NCI-H748 (cell line): ENCODE data around the gene ETV3.
A peak's percentile ranks its signal among the peaks of the same experiment; 100 is the strongest.
"Not testable (repeated sequence)": the region's sequence is repeated elsewhere in the genome, so short reads cannot be mapped to it uniquely, and the experiment has no call there.

ENCODE experiments used
- DNase-seq: peaks from one replicate; lab custom pipeline; 2025; ENCODE audit not compliant: unreplicated experiment; lab: John Stamatoyannopoulos, UW

Gene ETV3

GRCh38 chr1:157138220-157139051 is at the start of gene ETV3:
ETV3 (minus strand) TSS chr1:157138395; CDS start chr1:157136352, 2,043 bp downstream.
- DNase-seq: peak; percentile 93

DNA sequence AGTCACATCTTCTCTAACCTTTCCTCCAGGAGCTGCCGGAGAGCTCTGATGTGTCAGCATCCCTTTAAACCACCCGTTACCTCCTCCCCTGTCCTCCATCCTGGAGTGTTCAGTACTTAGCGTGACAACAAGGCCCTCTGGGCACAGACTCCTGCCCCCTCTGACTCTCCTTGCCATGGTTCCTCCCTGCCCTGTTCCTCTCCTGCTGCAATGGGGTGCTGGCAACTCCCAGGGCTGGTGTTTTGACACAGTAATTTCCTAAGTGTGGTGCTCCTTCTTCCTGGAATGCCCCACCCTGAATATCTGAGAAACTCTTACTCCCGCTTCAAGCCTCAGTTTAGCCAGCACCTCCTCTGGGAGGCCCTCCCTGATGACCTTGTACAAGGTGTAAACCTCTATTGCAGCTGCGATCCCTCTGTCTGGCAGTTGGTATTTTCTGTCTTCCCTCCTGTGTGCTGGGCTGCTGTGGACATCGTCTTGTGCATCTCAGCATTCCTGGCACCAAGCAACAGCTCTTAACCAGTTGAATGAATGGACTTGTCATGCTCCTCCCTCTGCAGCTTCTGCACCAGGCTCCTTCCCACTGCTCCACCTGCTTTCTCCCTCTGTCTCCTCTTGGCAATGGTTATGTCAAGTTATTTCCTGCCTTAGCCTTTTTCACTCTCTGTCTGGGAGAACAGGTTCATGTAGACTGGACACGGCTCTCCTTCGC is 48.2 kb upstream of the ETV3 start:
- no peak for DNase-seq

- DNase-seq: no peak
Measured at GRCh38 chr1:157183870-157184269, 45.7 kb upstream of the ETV3 start.

DNA sequence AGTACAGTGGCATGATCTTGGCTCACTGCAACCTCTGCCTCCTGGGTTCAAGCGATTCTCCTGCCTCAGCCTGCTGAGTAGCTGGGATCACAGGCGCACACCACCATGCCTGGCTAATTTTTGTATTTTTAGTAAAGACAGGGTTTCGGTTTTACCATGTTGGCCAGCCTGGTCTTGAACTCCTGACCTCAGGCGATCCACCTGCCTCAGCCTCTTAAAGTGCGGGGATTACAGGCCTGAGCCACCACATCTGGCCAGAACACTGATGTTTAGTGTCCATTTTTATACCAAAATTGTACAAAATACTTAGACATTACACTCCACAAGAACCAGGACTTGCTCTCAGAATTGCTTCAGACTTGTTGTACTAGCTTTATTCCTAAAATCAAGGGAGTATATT is 44.2 kb upstream of the ETV3 start:
- not testable (repeated sequence) for DNase-seq

DNA sequence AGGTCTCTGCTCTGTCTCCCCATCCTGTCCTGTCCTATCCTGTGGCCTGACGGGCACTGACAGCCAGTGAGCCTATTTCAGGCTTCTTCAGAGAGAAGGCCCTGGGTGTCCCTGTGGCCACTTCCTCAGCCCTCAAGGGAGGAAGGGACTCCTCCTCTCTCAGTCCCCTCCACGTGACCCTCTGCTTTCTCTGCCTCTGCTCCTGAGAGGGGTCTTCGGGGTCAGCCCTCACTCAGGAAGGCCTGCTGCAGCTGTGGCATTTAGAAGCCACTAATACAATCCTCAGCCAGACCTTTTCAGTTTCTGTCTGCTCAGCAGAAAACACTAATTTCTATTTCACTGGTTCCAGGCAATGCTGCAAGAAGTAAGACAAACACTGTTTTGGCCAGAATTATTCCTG is 43.6 kb upstream of the ETV3 start:
- DNase-seq: no peak

GRCh38 chr1:157181258-157181657 is 43.1 kb upstream of the ETV3 start:
- DNase-seq: no peak

- DNase-seq: no peak
Measured at GRCh38 chr1:157178490-157178889, 40.3 kb upstream of the ETV3 start.

- no peak for DNase-seq
Measured at GRCh38 chr1:157177733-157178394, 39.7 kb upstream of the ETV3 start.

GRCh38 chr1:157176591-157177121 is 38.5 kb upstream of the ETV3 start:
- DNase-seq: no peak

GRCh38 chr1:157176016-157176415 is 37.8 kb upstream of the ETV3 start:
- DNase-seq: no peak

DNA sequence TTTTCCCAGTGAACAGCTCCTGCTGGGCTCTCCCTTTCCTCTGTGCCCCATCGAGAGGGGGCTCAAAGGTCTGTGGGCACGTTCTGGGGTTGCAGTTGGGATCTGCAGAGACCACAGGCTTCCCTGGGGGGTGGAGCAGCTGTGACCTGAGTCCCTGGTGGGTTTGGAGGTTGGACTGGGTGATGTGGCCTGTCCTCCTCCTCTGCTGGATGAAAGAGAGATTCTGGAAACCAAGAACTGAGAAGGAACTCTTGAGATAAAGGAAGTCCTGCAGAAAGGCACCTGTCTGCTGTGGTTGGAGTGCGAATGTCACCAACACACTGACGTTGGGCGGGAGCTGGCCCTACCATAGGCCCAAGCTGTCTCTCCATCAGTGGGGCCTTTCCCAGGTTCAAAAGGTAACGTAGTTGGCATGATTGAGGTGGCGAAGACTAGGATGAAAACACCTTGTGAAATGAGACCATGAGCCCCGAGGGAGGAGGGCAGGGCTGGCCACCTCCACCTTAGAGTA is 35.8 kb upstream of the ETV3 start:
- no peak for DNase-seq

DNA sequence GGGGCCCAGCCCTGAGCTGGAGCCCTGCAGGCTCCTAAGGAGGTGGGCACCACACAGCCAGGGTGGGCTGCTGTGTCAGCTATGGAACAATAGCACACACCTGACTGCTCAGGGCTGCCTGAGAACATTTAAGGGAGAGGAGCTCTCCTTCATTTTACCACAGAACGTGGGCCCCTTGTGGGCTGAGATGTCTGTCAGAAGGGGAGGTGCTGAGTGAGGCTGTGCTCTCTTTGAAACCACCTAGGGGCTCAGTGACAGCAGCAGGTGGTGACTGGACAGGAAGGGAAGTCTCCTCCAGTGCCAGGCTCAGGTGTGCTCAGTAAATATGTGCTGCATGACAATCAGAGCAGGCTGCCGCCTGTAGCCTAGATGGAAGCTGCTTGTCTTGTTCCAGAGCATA is 35.0 kb upstream of the ETV3 start:
- not testable (repeated sequence) for DNase-seq

DNA sequence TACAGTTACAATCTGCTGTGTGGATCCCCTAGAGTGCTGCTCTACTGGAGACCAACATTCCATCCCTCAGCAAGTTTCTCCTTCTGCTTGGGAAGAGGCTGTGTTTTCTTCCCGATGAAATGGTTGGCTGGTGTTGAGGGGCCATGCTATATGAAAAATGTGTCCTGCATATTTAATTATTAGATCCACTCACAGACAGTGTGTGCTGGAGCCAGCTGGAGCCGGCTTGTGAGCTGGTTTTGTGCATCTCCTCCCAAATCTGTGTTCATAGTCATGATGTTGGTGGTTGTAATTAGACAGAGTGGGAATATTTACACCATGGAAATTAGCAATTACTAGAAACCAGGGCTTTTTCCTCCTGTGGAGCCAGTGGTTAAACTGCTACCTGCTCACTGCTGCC is 34.4 kb upstream of the ETV3 start:
- DNase-seq: not testable (repeated sequence)

DNA sequence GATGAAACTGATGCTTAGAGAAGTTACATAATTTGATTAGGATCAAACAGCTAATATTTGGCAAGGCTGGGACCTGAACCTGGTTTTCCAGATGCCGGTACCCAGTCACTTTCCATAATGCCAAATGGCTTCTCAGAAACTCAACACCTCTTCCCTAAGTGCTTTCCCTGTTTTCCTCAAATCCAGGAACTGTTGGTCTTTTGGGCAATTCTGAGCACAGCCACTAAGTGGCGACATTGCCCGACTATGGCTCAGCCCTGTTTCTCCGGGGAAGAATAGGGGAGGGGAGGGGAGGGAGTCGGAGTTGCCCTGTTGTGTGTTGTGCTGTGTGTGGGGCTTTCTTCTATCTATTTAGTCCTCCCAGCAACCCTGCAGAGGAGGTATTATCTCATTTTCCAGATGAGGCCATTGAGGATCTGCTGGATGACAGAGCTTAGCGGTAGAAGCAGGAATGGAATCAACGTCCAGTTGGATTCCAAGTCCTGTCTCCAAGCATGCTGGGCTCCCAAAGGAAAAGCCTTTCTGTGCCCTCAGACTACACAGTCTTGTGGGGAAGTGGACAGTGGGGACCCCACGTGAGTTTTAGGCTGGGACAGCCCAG is 33.8 kb upstream of the ETV3 start:
- DNase-seq: peak; percentile 26

DNA sequence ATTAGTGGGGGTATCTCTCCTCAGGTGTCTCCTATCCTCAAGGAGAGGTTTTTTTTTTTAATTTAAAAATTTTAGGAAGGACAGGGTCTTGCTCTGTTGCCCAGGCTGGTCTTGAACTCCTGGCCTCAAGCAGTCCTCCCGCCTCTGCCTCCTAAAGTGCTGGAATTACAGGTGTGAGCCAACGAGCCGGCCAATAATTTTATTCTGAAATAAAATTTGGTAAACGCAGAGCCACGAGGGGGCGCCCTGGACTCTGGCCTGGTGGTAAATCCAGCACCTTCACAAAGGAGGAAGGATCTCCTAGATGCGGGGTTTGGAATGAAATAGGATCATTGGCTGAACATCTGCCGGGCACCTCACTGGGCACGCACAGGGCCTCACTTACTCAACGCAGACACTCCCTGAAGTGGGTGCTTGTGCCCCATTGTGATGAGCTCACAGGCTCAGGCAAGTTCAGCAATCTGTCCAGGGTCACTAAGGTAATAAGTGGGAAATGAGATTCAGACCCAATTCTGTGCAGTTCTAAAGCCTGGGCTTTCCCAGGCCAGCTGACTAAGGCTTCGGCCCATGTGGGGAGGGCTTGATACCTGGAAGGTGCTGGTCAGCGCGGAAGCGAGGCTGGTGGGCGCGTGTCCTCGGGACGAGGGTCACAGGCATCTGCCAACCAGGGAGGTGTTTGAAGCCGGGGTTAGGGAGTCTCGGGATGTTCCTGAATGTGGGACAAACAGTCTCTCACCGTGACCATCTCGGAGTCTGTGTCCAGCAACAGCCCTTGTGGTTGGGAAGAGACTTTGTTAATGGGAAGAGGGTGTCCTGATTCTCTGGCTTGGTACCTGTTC is 32.7 kb upstream of the ETV3 start:
- peak; percentile 60 for DNase-seq

- no peak for DNase-seq
Measured at GRCh38 chr1:157168015-157168414, 29.8 kb upstream of the ETV3 start.

DNA sequence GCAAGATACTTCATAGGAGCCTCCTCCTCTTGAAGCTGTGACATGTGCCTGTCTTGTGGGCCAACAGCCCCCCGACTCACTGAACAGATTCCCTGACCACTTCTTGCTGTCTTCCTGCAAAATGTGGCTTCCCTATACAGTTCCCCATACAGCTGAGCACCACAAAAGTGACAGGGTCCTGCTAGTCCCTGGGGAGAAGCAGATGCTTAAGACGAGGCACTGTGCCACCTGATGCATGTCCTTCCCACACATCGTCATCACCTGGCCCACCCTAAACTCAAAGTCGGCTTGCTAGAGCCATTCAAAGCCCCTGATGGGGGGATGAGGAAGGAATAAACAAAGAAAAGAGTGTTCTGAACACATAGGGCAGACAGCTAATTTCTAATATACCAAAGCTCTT is 29.2 kb upstream of the ETV3 start:
- no peak for DNase-seq

GRCh38 chr1:157166590-157166989 is 28.4 kb upstream of the ETV3 start:
- peak; percentile 30 for DNase-seq

DNA sequence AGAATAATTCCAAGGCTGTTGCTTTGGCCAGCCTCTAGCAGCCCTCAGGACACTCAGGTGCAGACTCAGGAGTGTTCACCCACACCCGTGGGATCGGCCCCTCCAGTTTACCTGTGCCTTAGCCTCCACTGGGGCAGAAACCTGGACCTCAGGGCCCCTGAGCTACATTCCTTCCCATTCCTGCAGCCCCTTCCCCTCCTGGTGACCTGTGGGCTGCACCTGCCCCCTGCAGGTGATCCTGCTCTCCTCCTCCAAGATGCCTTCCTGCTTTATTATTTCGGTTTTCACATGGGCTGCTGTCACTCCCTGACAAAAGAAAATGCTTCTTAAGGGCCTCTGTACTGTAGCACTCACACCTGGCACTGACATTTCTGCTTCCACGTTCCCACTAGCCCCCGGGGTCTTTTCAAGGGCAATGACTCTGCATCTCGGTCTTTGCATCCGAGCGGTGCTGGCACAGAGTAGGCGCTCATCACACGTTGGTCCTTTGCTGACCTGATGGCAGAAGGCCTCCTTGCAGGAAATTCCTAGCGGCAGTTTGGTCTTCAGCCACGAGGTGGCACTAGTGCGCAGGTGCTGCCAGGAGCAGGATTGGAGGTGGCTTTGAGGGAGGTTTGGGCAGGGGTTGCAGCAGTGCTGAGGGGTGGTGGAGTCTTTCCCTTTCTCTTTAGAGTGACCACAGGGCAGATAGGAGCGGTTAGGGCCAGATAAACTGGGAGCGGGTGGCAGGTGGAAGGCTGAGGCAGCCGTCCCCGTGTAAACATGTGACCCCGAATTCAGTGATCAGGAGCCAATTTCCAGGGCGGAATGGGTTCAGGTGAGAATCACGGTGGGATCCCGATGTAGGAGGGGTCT is 25.3 kb upstream of the ETV3 start:
- DNase-seq: peak; percentile 56
